Measurements from ENCODE around the gene EXOC6B.

The EXOC6B gene

DNA sequence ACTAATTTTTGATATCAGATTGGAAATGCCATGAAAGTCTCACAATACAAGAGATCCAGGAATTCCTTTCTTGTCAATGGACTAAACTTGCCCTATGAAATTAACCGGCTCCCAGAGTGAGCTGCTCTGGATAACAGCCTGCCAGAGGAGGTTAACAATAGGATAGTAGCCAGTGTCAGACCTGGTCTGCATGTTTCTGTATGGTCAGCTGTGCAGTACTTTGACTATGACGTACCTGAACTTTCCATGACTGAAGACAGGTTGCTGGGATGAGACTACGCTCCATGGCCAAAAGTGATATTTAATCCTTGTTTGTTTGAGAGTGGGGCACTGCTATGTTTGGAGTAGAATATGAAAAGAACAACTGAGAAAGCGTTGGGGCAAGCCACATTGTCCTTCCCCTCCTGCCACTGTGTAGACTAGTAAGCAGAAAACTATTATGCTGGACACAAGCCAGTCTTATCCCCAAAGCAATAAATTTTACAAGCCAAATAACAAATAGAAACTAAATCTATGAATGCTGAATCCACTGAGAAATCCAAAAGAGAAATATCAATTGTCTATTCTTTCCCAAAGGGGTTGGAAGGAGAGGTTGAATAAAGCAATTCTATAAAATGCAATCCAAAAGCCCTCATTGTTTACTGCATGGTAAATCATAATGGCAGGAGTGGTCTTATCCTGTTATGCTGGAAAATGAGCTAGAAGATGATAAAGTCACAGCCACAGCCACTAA is 562.6 kb downstream of the EXOC6B start:
- TF ChIP-seq, protein P1, sequence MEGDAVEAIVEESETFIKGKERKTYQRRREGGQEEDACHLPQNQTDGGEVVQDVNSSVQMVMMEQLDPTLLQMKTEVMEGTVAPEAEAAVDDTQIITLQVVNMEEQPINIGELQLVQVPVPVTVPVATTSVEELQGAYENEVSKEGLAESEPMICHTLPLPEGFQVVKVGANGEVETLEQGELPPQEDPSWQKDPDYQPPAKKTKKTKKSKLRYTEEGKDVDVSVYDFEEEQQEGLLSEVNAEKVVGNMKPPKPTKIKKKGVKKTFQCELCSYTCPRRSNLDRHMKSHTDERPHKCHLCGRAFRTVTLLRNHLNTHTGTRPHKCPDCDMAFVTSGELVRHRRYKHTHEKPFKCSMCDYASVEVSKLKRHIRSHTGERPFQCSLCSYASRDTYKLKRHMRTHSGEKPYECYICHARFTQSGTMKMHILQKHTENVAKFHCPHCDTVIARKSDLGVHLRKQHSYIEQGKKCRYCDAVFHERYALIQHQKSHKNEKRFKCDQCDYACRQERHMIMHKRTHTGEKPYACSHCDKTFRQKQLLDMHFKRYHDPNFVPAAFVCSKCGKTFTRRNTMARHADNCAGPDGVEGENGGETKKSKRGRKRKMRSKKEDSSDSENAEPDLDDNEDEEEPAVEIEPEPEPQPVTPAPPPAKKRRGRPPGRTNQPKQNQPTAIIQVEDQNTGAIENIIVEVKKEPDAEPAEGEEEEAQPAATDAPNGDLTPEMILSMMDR (conservative IDR thresholded peaks at IDR 0.05; ENCODE audit: low read length) = no peak
- peak; percentile 30 for DNase-seq (ENCODE audit: low read depth)
- no peak overlapping the region for H3K4me3 ChIP-seq (ENCODE audit: low read length)

DNA sequence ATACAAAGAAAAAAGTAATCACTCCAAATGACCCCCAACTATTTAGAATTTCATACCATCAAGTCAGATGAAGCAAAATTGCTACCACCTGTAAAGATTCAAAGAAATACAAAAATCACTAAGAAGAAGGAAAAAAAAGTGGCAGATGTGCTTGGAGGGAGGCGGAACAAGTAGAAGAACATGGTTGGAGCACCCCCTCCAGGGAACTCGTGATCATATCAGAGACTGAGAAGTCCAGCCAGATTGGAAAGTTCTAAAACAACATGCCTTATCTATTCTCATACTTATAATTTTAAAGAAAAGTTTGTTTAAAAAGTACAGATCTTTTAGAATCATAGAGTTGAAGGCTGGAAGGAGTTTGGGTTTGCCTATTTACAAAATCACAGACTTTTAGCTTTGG is 564.8 kb downstream of the EXOC6B start:
- TF ChIP-seq, protein P1 (conservative IDR thresholded peaks at IDR 0.05; ENCODE audit: low read length) = no peak
- no peak overlapping the region for H3K4me3 ChIP-seq (ENCODE audit: low read length)
- no peak for DNase-seq (ENCODE audit: low read depth)

DNA sequence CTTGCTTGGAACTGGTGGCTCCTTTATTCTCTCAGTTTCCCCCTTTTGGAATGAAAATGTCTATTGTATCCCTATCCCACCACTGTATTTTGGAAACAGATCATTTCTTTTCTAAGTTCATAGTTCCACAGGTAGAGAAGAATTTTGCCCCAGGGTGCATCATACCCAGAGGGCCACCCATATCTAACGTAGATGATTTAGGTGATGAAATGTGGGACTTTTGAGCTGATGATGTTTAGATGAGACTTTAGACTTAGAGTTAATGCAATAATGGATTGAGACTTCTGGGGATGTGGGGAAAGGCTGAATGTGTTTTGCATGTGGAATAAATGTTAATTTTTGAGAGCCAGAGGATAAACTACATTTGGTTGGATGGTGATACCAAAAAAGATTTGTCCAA is 570.3 kb downstream of the EXOC6B start:
- DNase-seq (ENCODE audit: low read depth) = no peak
- TF ChIP-seq, protein P1 (conservative IDR thresholded peaks at IDR 0.05; ENCODE audit: low read length) = no peak
- no peak overlapping the region for H3K4me3 ChIP-seq (ENCODE audit: low read length)

DNA sequence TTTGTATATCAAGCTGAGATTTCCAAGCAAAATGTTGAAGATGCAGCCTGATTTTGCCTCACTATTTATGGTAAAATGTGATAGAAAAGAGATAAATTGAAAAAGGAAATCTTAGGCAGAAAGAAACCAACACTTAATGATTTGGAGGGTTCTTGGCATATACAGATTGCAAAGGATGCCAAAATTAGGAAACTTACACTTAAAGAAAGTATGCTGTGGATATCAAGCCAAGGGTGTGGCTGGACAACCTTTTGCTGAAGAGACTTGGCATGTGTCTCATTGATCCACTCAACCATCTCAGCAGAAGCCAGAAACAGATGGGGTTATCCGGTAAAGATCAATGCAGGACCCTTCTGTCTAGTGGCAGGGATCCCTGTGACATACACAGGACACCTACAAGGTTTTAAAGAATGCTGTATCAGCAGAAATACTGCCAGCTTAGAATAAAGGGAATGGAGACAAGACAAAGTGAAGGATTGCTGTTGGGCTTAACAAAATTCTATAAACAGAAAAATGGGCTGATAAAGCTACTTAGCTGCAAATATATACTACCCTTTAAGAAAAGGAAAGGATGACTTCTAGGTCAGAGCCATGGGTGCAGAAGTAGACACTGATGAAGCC is 570.9 kb downstream of the EXOC6B start:
- no peak for DNase-seq (ENCODE audit: low read depth)
- H3K4me3 ChIP-seq (ENCODE audit: low read length) = no peak overlapping the region
- TF ChIP-seq, protein P1 (conservative IDR thresholded peaks at IDR 0.05; ENCODE audit: low read length) = no peak

DNA sequence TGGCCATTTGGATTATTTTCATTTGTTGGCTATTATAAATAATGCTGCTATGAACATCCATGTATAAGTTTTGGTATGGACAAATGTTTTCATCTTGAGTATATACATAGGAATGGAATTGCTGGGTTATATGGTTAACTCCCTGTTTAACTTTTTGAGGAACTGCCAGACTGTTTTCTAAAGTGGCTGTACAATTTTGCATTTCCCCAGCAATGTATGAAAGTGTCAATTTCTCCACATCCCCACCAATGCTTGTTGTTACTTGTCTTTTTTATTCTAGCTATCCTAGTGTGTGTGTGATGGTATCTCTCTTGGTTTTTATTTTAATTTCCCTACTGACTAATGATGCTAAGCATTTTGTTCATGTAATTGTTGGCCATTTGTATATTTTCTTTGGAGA is 587.5 kb downstream of the EXOC6B start:
- DNase-seq (ENCODE audit: low read depth) = no peak
- TF ChIP-seq, protein P1 (conservative IDR thresholded peaks at IDR 0.05; ENCODE audit: low read length) = no peak
- no peak overlapping the region for H3K4me3 ChIP-seq (ENCODE audit: low read length)

DNA sequence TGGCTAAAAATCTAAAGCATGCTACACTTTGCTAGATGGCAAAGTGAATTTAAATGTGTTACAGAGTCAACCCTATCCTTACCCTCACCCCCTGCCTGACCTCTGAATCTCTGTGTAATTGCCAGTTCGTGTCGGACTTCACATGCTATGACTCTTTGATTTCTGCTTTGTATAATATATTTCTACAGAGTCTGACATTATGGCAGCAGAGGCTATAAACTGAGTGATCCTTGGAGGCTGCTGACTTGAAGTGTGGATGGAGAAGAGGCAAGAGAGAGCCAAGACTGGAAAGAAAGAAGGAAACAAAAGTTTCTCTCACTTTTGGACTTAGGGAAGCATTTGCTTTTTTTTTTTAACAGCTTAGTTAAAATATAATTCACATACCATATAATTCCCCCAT is 588.3 kb downstream of the EXOC6B start:
- no peak overlapping the region for H3K4me3 ChIP-seq (ENCODE audit: low read length)
- no peak for DNase-seq (ENCODE audit: low read depth)
- TF ChIP-seq, protein P1 (conservative IDR thresholded peaks at IDR 0.05; ENCODE audit: low read length) = no peak

Data from AG10803 (cell line).